Left colon (tissue), 2 donors: ENCODE results near the gene MAP7. TPM values are rescaled to one million over a fixed set of nuclear protein-coding genes. Genes with fewer than 3 reads are reported as not detected.
"Not testable (repeated sequence)": the region's sequence is repeated elsewhere in the genome, so short reads cannot be mapped to it uniquely, and the experiment has no call there.

ENCODE experiments used
- ATAC-seq: fragments of 200-7000 bp; cut with Tn5 transposase; one replicate; pipeline ENCODE4 v1.9.1; 2020; ENCODE audit warnings: mild to moderate bottlenecking, moderate library complexity
- DNase-seq, 2 donors: peaks; one replicate each; pipeline ENCODE4 v3.0.0-alpha.2; 2020
- intact Hi-C, 2 donors: fragments of 100-400 bp; cut with DNase I in 1 of 2; cut with micrococcal nuclease in 1 of 2; formaldehyde crosslinking; loops; one replicate each; pipeline versions ENCODE4 v1.11.2 to v1.14.0; 2022; cut with DNase I, micrococcal nuclease
- total RNA-seq, 2 donors: library from RNA; stranded (reverse); fragmentation: NEBNext Ultra II Directional; extraction: Animal tissue kit (Norgen Biotek cat#: 25700); gene quantifications; one replicate each; pipeline ENCODE4 v1.2.1, GENCODE V29; 2021
- donor health status: DM: no; HTN: no; CAD: no.
- donor health status: DM: yes; HTN: yes; CAD: no.

The MAP7 gene
- total RNA-seq, 2 donors from 2014 or later, result 72.6 to 82.7 TPM

- intact Hi-C loops, ATAC-seq, DNase-seq: not testable (repeated sequence)
Observed at GRCh38 chr6:136489689-136490033, 60.6 kb downstream of the MAP7 start.

GRCh38 chr6:136487759-136488425 lies 62.3 kb downstream of the MAP7 start:
- DNase-seq (no peak), ATAC-seq (no peak)
- intact Hi-C loops, result no loop called here

- ATAC-seq, result no peak
- no peak for DNase-seq
- intact Hi-C loops, result no loop called here
Observed at GRCh38 chr6:136486357-136486756, 63.9 kb downstream of the MAP7 start.

GRCh38 chr6:136483906-136484305 lies 66.3 kb downstream of the MAP7 start:
- DNase-seq (no peak), ATAC-seq (no peak)
- intact Hi-C loops, result no loop called here

GRCh38 chr6:136483005-136483404 lies 67.2 kb downstream of the MAP7 start:
- intact Hi-C loops, DNase-seq, ATAC-seq: not testable (repeated sequence)

- DNase-seq (no peak), ATAC-seq (no peak)
- intact Hi-C loops, result no loop called here
Observed at GRCh38 chr6:136477548-136477947, 72.7 kb downstream of the MAP7 start.

GRCh38 chr6:136475686-136476085 lies 74.5 kb downstream of the MAP7 start:
- no peak for ATAC-seq
- no peak for DNase-seq
- intact Hi-C loops, result no loop called here

- DNase-seq (no peak), ATAC-seq (no peak)
- intact Hi-C loops, result no loop called here
Observed at GRCh38 chr6:136474241-136474640, 76.0 kb downstream of the MAP7 start.

GRCh38 chr6:136471922-136472321 lies 78.3 kb downstream of the MAP7 start:
- DNase-seq (no peak), ATAC-seq (no peak)
- intact Hi-C loops, result no loop called here

- intact Hi-C loops, result no loop called here
- ATAC-seq (peak; percentile 71), DNase-seq (no peak)
Observed at GRCh38 chr6:136471372-136471771, 78.8 kb downstream of the MAP7 start.

- DNase-seq (no peak), ATAC-seq (no peak)
- intact Hi-C loops, result no loop called here
Observed at GRCh38 chr6:136470044-136470443, 80.2 kb downstream of the MAP7 start.

GRCh38 chr6:136469154-136469553 lies 81.1 kb downstream of the MAP7 start:
- DNase-seq, result no peak
- ATAC-seq, result no peak
- intact Hi-C loops, result no loop called here

GRCh38 chr6:136468711-136469110 lies 81.5 kb downstream of the MAP7 start:
- intact Hi-C loops, result no loop called here
- ATAC-seq (no peak), DNase-seq (no peak)

- intact Hi-C loops, result no loop called here
- ATAC-seq (no peak), DNase-seq (no peak)
Observed at GRCh38 chr6:136467186-136467585, 83.0 kb downstream of the MAP7 start.

GRCh38 chr6:136466777-136467176 lies 83.4 kb downstream of the MAP7 start:
- intact Hi-C loops, result no loop called here
- no peak for ATAC-seq
- DNase-seq, result no peak

GRCh38 chr6:136465766-136466303 lies 84.4 kb downstream of the MAP7 start:
- intact Hi-C loops, result no loop called here
- ATAC-seq, result no peak
- no peak for DNase-seq

- intact Hi-C loops, result no loop called here
- no peak for DNase-seq
- no peak for ATAC-seq
Observed at GRCh38 chr6:136464874-136465273, 85.3 kb downstream of the MAP7 start.

- ATAC-seq, result no peak
- intact Hi-C loops, result no loop called here
- DNase-seq, result no peak
Observed at GRCh38 chr6:136464148-136464547, 86.1 kb downstream of the MAP7 start.

- DNase-seq, result no peak
- no peak for ATAC-seq
- intact Hi-C loops, result no loop called here
Observed at GRCh38 chr6:136463743-136464142, 86.5 kb downstream of the MAP7 start.

GRCh38 chr6:136446579-136447187 lies 103.5 kb downstream of the MAP7 start:
- DNase-seq, result no peak
- intact Hi-C loops, result no loop called here
- no peak for ATAC-seq

GRCh38 chr6:136446145-136446544 lies 104.1 kb downstream of the MAP7 start:
- ATAC-seq (no peak), DNase-seq (no peak)
- intact Hi-C loops, result no loop called here
